T-helper 1 cell treated with Interleukin-12 subunit alpha and Interleukin-12 subunit beta and Interleukin-4 antibody, amounts not matched to agents 30 μg/mL and 1 μg/mL, for 36 hours (primary cell): ENCODE measurements around the gene MYO18A.
"Not testable (repeated sequence)": the region's sequence is repeated elsewhere in the genome, so short reads cannot be mapped to it uniquely, and the experiment has no call there.

ENCODE experiments used
- H3K27ac Mint-ChIP-seq: one replicate; pipeline ENCODE4 v1.8.0; 2021; ENCODE audit warnings: mild to moderate bottlenecking, mixed read lengths
- H3K27me3 Mint-ChIP-seq: one replicate; pipeline ENCODE4 v1.8.0; 2021; ENCODE audit warnings: low read depth, mixed read lengths
- H3K36me3 Mint-ChIP-seq: one replicate; pipeline ENCODE4 v1.8.0; 2021; ENCODE audit warnings: low read depth, mixed read lengths
- H3K4me1 Mint-ChIP-seq: one replicate; pipeline ENCODE4 v1.8.0; 2021; ENCODE audit warnings: low read depth, mixed read lengths
- H3K4me3 Mint-ChIP-seq: one replicate; pipeline ENCODE4 v1.8.0; 2021; ENCODE audit warnings: mild to moderate bottlenecking, moderate library complexity, mixed read lengths
- H3K9me3 Mint-ChIP-seq: one replicate; pipeline ENCODE4 v1.8.0; 2021; ENCODE audit warnings: mixed read lengths

The MYO18A gene

GRCh38 chr17:29090108-29090507 is 90.1 kb downstream of the MYO18A start:
- Mint-ChIP-seq H3K36me3 (peaks cover 23% of the 10 kb centered on the region), H3K4me1 (no peaks in the 10 kb centered on the region), H3K4me3 (no peak overlapping the region), H3K9me3 (no peaks in the 10 kb centered on the region), H3K27me3 (no peaks in the 10 kb centered on the region), H3K27ac (no peak overlapping the region)

DNA sequence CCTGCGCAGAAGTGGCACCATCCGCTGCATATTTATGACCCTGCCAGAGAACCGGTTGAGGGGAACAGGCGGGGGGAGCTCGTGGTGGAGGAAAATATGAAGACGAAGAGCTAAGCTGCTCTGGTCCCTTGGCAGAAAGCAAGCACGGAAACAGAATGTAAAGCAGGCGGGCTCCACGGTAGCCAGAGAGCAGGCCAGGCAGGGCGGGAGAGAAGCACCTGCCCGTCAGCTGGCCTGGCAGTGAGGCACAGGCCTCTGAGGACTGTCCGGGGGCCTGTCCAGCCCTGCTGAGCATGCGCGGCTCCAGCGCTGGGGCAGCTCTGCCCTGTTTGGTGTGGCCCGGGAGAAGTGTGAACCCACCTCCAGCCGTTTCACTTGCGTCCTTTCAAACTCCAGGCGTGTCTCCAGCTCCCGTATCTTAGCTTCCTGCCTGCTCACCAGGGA is 90.6 kb downstream of the MYO18A start:
- Mint-ChIP-seq H3K27ac (no peak overlapping the region), H3K36me3 (peaks cover 23% of the 10 kb centered on the region), H3K9me3 (no peaks in the 10 kb centered on the region), H3K4me3 (no peak overlapping the region), H3K27me3 (no peaks in the 10 kb centered on the region), H3K4me1 (no peaks in the 10 kb centered on the region)

DNA sequence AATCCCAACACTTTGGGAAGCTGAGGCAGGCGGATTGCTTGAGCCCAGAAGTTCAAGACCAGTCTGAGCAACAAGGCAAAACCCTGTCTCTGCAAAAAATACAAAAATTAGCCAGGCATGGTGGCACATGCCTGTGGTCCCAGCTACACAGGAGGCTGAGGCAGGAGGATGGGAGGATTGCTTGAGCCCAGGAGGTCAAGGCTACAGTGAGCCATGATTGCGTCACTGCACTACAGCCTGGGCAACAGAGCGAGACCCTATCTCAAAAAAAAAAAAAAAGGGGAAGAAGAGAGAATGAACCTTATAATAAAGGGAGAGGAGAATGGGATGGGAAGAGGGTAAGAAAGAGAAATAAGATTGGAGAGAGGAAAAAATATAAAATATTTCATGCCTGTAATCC is 91.4 kb downstream of the MYO18A start:
- H3K4me3 Mint-ChIP-seq, H3K27ac Mint-ChIP-seq, H3K4me1 Mint-ChIP-seq, H3K9me3 Mint-ChIP-seq, H3K27me3 Mint-ChIP-seq: not testable (repeated sequence)
- peaks cover 19% of the 10 kb centered on the region for H3K36me3 Mint-ChIP-seq

DNA sequence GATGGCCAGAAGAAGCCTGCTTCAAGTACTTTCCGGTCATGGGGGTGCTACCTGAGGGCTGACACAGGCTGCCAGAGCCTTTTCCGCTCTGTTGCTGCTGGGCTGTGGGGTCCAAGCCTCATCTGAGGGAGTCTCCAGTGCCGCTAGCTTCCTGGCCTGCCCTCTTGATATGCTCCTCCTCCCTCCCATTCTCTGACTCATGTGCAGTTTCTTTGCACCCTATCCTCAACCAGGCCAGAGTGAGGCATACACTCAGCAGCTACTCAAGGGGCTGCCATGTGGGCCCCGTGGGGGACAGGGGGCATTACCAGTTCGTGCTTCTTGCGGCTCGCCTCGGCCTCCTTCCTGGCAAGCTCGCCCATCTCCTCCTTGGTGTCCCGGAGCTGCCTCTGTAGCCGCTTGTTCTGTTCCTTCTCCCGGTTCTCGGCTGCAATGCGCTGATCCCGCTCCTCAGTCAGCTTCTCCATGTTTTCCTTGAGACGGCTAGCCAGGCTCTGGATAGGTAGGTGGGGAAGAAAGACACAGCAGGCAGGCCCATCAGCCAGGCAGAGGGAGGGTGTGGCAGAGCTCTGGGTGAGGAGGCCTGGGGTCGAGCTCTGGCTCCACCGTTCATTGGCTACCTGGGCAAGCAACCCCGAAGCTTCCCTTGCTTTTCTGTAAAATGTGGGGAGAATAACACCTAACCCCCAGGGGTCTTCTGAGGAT is 93.4 kb downstream of the MYO18A start:
- Mint-ChIP-seq H3K4me3 (no peak overlapping the region), H3K36me3 (peaks cover 16% of the 10 kb centered on the region)

DNA sequence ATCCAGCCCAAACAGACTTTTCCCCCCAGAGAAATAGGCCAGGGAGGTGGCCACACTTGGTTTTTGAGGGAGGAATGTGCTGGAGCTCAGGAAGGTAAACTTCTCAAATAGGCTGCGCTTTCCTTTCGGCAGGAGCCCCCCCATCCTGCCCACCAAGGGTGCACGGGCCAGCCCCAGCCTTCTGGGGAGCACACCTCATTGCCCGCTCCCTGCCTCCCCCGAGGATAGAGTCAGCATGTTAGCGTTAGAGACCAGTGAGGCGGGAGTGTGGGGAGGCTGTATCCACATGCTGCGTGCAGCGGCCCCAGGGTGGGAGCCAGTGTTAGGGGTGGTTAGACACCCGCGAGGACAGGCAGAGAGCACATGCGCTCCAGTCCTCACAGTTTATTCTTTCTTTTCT is 95.0 kb downstream of the MYO18A start:
- Mint-ChIP-seq H3K27me3 (no peaks in the 10 kb centered on the region), H3K4me1 (no peaks in the 10 kb centered on the region), H3K27ac (no peak overlapping the region), H3K9me3 (no peaks in the 10 kb centered on the region), H3K36me3 (peaks cover 19% of the 10 kb centered on the region), H3K4me3 (no peak overlapping the region)

More for the DNA sequence above, 93.4 kb downstream of the MYO18A start:
- Mint-ChIP-seq H3K27me3 (no peaks in the 10 kb centered on the region), H3K9me3 (no peaks in the 10 kb centered on the region), H3K27ac (no peak overlapping the region), H3K4me1 (no peaks in the 10 kb centered on the region)

- no peaks in the 10 kb centered on the region for H3K4me1 Mint-ChIP-seq
- H3K27me3 Mint-ChIP-seq, result no peaks in the 10 kb centered on the region
- H3K9me3 Mint-ChIP-seq, result no peaks in the 10 kb centered on the region
- peaks cover 16% of the 10 kb centered on the region for H3K36me3 Mint-ChIP-seq
- H3K4me3 Mint-ChIP-seq, result no peak overlapping the region
- no peak overlapping the region for H3K27ac Mint-ChIP-seq
Measured at GRCh38 chr17:29084541-29085146, 95.6 kb downstream of the MYO18A start.

DNA sequence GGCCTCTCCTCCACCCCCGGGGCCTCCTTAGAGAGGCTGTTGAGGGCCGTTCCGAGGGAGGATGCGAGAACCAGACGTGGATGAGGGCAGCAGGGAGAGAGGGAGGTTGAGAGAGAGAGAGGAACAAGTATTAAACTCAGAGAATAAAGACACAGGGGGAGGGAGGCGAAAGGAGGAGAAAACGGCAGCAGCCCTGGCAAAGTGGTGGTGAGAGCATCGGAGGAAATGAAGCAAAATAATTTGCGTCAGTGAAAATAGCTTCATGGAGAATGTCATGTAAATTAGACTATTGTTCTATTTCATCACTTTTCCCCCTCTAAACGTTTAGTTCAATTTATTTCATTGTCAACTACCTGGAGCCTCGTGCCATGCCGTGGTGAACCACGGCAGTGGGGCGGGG is 99.2 kb downstream of the MYO18A start:
- no peak overlapping the region for H3K27ac Mint-ChIP-seq
- no peak overlapping the region for H3K4me3 Mint-ChIP-seq
- H3K27me3 Mint-ChIP-seq, result no peaks in the 10 kb centered on the region
- H3K36me3 Mint-ChIP-seq, result peaks cover 11% of the 10 kb centered on the region
- no peaks in the 10 kb centered on the region for H3K4me1 Mint-ChIP-seq
- H3K9me3 Mint-ChIP-seq, result no peaks in the 10 kb centered on the region

DNA sequence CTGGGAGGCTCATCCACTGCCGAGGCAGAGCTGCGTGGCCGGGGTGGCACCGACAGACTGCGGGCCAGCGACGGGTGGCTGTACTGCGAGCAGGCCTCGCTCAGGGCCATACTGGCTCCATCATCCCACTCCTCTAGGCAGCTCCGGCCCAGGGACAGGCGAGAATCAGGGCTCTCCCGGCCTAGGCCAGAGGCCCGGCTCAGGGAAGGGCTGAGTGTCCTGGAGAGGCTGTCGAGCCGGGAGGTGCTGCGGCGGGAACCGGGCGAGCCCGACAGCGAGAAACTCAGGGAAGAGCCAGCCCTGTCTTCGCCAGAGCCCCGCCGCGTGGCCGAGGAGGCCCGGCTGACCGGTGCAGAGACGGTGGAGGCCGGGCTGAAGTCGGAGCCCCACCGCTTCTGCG is 99.9 kb downstream of the MYO18A start:
- Mint-ChIP-seq H3K27ac (no peak overlapping the region), H3K27me3 (no peaks in the 10 kb centered on the region), H3K4me3 (no peak overlapping the region), H3K36me3 (peaks cover 11% of the 10 kb centered on the region), H3K4me1 (no peaks in the 10 kb centered on the region), H3K9me3 (no peaks in the 10 kb centered on the region)

GRCh38 chr17:29079887-29080286 is 100.3 kb downstream of the MYO18A start:
- H3K36me3 Mint-ChIP-seq, result peaks cover 11% of the 10 kb centered on the region
- H3K4me3 Mint-ChIP-seq, result no peak overlapping the region
- H3K27me3 Mint-ChIP-seq, result no peaks in the 10 kb centered on the region
- H3K27ac Mint-ChIP-seq, result no peak overlapping the region
- no peaks in the 10 kb centered on the region for H3K4me1 Mint-ChIP-seq
- no peaks in the 10 kb centered on the region for H3K9me3 Mint-ChIP-seq

GRCh38 chr17:29079433-29079832 is 100.8 kb downstream of the MYO18A start:
- Mint-ChIP-seq H3K27ac (no peak overlapping the region), H3K4me1 (no peaks in the 10 kb centered on the region), H3K9me3 (no peaks in the 10 kb centered on the region), H3K4me3 (no peak overlapping the region), H3K27me3 (no peaks in the 10 kb centered on the region), H3K36me3 (peaks cover 11% of the 10 kb centered on the region)

DNA sequence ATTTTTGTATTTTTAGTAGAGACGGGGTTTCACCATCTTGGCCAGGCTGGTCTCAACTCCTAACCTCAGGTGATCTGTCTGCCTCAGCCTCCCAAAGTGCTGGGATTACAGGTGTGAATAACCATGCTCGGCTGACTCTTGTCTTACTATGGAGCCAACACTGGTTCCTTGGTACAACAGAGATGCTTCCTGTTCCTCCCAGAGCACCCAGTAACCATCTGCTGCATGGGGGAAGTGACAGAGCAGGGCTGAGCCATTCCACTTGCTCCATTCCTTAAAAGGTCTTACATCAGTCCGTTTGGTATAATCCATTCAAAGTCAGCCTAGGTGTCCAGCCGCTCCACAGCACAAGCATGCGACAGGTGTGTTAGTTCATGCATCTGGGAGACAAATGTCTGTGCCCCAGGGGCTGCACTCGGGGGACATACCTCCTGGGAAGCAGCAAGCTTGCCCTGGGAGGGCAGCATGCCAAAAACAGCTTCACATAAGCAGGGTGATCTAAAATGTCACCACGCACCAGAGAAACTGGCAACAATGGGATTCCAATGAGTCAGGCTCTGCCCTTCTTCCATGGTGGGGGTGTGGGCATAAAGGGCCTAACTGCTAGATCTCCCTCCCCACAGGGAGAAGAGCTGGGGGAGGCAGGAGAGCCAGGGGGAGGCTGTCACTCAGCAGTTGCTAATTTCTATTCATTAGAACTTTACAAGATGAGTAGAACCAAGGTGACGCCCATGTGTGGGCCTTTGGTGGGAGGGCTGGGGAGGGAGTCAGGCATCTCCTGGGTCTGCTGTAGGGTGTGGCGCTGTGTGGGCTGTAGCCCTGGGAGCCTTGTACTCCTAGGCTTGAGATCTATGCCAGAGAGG is 101.8 kb downstream of the MYO18A start:
- peaks cover 11% of the 10 kb centered on the region for H3K36me3 Mint-ChIP-seq
- no peak overlapping the region for H3K27ac Mint-ChIP-seq

GRCh38 chr17:29077320-29077719 is 102.9 kb downstream of the MYO18A start:
- Mint-ChIP-seq H3K36me3 (peaks cover 11% of the 10 kb centered on the region), H3K27me3 (no peaks in the 10 kb centered on the region), H3K9me3 (no peaks in the 10 kb centered on the region), H3K4me3 (no peak overlapping the region), H3K27ac (no peak overlapping the region), H3K4me1 (no peaks in the 10 kb centered on the region)

More for the DNA sequence above, 101.8 kb downstream of the MYO18A start:
- Mint-ChIP-seq H3K4me3 (no peak overlapping the region), H3K9me3 (no peaks in the 10 kb centered on the region), H3K4me1 (no peaks in the 10 kb centered on the region), H3K27me3 (no peaks in the 10 kb centered on the region)

DNA sequence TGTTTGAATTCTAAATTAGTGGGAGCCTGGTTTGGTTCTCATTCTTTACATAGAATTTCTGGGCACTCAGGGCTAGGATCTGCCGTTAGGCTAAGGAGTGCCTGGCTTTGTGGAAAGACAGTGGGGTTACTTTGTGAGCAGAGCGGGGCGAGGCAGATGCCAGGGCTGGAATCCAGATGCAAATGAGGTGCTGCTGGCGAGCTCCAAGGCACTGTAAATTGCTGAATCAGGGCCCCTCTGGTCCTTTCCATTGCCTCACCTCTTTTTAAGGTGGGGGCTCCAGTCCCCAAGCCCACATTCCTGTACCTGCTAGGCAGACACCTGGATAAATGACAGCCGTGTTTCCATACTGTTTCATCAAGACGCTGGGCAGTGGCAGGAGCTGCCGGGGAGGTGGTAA is 103.5 kb downstream of the MYO18A start:
- H3K36me3 Mint-ChIP-seq, result peaks cover 10% of the 10 kb centered on the region
- H3K27ac Mint-ChIP-seq, result no peak overlapping the region
- H3K27me3 Mint-ChIP-seq, result no peaks in the 10 kb centered on the region
- H3K4me3 Mint-ChIP-seq, result no peak overlapping the region
- H3K9me3 Mint-ChIP-seq, result no peaks in the 10 kb centered on the region
- no peaks in the 10 kb centered on the region for H3K4me1 Mint-ChIP-seq

DNA sequence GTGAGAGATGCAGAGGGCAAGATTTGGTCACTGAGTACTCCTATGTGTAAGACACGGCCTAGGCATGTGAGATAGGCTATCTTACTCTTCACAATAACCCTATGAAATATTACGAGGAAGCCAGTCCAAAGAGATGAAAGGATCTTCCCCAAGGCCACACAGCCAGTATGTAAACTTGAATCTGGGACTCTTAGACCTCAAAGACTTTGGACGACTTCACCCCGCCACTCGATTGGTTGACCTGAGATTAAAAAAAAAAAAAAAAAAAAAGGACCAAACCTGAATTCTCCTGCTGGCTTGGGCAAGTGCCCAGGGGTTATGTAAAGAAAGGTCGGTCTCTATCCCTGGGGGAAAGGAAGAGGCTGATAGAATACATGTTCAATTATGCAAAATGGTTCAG is 104.1 kb downstream of the MYO18A start:
- Mint-ChIP-seq H3K36me3 (peaks cover 7% of the 10 kb centered on the region), H3K27ac (no peak overlapping the region)

DNA sequence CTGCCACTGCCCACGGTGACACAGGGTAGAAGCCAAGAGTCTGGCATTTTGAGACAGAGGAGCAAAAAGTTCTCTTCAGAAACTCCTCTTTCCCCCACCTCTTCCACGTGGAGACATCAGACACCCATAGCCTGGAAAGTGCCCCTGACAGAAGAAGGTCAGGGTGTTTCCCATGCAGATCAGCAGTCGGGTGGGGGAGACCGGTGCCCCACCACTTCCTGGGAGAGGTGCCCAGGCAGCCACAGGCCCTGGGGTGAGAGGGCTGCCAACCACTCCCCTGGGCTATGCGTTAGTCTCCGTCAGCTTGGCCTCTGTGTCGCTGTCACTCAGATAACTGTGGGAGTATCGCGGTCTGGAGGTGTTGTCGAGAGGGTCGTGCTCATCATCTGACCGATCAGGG is 105.7 kb downstream of the MYO18A start:
- Mint-ChIP-seq H3K9me3 (no peaks in the 10 kb centered on the region), H3K36me3 (peaks cover 4% of the 10 kb centered on the region), H3K27me3 (no peaks in the 10 kb centered on the region)

More for the DNA sequence above, 104.1 kb downstream of the MYO18A start:
- H3K27me3 Mint-ChIP-seq, result no peaks in the 10 kb centered on the region
- no peaks in the 10 kb centered on the region for H3K9me3 Mint-ChIP-seq
- H3K4me3 Mint-ChIP-seq, result no peak overlapping the region
- no peaks in the 10 kb centered on the region for H3K4me1 Mint-ChIP-seq

More for the DNA sequence above, 105.7 kb downstream of the MYO18A start:
- Mint-ChIP-seq H3K27ac (no peak overlapping the region), H3K4me1 (no peaks in the 10 kb centered on the region), H3K4me3 (no peak overlapping the region)
